Measurements from ENCODE around the gene SPDYE18.
"Not testable (repeated sequence)": the region's sequence is repeated elsewhere in the genome, so short reads cannot be mapped to it uniquely, and the experiment has no call there.

SPDYE18 gene

DNA sequence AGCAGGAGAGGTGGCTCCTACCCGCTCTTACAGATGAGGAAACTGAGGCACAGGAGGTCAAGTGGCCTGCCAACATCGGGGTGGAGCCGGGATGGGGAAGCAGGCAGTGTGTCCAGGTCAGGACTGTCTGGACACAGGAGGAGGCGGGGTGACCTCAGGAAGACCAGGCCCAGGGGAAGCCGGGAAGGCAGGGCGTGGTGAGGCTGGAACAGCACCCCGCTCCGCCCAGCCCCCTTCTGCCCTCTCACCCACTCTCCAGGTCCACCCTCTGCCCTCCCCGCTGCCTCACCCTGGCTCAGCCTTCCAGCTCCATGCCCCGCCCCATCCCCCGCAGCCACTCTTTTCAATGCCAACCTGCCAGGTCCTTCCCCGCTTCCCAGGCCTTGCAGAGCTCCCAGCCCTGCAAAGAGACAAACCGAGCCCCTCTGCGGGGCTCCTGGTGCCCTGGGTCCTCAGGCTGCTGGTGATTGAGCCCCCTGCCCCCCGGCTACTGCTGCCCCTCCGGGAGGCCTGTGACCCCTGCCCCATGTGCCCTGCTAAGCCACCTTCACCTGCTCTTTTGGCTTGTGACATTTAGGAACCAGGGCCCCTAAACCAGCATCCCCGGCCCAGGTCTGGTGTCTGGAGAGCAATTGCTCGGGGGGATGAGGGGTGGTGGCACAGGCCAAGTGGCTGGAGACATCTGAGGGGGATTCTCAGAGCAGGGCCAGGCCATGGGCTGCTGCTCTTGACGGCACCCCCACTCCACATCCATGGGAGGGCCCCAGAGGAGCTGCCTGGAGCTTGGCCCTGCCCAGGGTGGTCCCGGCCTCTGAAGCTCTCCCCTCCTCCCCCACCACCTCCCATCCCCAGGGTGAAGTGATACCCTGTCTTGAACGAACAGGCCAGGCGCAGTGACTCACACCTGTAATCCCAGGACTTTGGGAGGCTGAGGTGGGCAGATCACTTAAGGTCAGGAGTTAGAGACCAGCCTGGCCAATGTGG, 55.9 kb downstream of the SPDYE18 start:
- DNase-seq (ENCODE audit: insufficient read length, low spot score); FAIRE-seq: not testable (repeated sequence)

- DNase-seq (ENCODE audit: insufficient read length, low spot score); FAIRE-seq: not testable (repeated sequence)
Measured at GRCh38 chr7:77005461-77006057, 56.8 kb downstream of the SPDYE18 start.

DNA sequence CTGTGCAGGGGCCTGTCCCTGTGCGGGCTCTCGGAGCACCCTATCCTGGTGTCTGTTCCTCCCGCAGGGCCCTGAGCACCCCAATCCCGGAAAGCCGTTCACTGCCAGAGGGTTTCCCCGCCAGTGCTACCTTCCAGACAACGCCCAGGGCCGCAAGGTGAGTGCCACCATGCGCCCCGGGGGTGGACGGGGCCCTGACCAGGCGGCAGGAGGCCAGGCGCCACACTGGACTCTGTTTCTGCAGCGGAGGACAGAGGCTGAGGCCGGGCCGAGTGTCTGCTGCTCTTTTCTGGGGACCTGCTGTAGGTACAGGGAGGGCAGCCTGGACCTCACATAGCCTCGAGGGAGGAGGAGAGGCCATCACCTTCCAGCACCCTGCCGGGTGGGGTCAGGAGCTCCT, 58.2 kb downstream of the SPDYE18 start:
- FAIRE-seq, result not testable (repeated sequence)

DNA sequence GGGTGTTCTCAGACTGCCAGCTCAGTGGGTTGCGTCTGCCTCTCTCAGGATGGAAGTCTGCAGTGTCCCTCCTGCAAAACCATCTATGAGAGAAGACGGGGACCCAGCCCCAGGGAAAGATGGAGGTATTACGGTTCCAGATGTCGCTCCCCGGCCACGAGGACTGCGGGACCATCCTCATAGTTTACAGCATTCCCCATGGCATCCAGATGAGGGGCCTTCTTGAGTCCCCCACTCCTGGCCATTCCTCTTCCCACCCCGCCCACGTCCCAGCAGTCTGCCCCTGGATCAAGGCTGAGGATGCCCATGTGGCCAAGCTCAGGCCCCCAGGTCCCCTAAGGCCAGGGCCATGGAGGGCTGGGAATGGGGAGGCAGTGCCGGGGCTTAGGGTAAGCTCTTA, 59.1 kb downstream of the SPDYE18 start:
- FAIRE-seq; DNase-seq (ENCODE audit: insufficient read length, low spot score): not testable (repeated sequence)

More for the DNA sequence above, 58.2 kb downstream of the SPDYE18 start:
- DNase-seq (ENCODE audit: insufficient read length, low spot score), result not testable (repeated sequence)

GRCh38 chr7:77002678-77003233, 59.6 kb downstream of the SPDYE18 start:
- DNase-seq (ENCODE audit: insufficient read length, low spot score); FAIRE-seq: not testable (repeated sequence)

DNA sequence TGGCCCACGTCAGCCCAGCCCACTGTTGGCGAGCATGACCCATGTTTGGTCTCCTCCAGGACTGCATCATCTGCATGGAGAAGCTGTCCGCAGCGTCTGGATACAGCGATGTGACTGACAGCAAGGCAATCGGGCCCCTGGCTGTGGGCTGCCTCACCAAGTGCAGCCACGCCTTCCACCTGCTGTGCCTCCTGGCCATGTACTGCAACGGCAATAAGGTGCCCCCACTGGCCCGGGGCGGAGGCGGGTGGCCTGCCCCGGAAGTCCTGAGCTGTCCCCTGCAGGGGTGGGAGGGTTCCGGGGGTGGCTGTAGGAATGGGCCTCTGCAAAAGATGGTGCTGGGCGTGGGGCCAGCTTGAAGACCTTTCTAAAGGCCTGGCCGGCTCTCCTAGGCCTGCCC, 60.3 kb downstream of the SPDYE18 start:
- not testable (repeated sequence) for FAIRE-seq; DNase-seq (ENCODE audit: insufficient read length, low spot score)

All from HTR-8/SVneo (cell line).